ENCODE results near the gene TEKTIP1.

DNA sequence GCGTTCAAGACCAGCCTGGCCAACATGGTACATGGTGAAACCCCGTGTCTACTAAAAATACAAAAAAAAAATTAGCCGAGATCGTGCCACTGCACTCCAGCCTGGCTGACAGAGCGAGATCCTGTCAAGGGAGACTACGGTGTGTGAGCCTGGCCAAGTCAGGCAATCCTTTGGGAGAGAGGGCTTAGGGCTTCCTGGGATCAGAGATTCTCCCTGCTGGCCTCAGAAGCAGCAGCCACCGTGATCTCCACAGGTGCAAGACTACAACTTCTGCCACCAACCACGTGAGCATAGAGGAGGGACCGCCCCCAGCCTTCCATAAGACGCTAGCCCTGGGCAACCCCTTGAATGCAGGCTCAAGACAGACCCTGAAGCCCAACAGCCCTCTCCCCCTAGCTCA is 10.8 kb downstream of the TEKTIP1 start:
- TF ChIP-seq, protein P1, sequence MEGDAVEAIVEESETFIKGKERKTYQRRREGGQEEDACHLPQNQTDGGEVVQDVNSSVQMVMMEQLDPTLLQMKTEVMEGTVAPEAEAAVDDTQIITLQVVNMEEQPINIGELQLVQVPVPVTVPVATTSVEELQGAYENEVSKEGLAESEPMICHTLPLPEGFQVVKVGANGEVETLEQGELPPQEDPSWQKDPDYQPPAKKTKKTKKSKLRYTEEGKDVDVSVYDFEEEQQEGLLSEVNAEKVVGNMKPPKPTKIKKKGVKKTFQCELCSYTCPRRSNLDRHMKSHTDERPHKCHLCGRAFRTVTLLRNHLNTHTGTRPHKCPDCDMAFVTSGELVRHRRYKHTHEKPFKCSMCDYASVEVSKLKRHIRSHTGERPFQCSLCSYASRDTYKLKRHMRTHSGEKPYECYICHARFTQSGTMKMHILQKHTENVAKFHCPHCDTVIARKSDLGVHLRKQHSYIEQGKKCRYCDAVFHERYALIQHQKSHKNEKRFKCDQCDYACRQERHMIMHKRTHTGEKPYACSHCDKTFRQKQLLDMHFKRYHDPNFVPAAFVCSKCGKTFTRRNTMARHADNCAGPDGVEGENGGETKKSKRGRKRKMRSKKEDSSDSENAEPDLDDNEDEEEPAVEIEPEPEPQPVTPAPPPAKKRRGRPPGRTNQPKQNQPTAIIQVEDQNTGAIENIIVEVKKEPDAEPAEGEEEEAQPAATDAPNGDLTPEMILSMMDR (conservative IDR thresholded peaks at IDR 0.05 in 1 of 2, IDR thresholded peaks at IDR 0.05 in 1 of 2; ENCODE audit: low read depth in 1 of 2, low read length in 2 of 2), result no peak
- TF ChIP-seq EZH2 (IDR thresholded peaks at IDR 0.05; ENCODE audit: low read length, missing control alignments), result no peak
